GM12878 (cell line): ENCODE measurements around the gene GABBR2.

Experiments used
- BACH1 ChIP-seq: fragments of 450-650 bp; IDR thresholded peaks from 2 replicates; pipeline ENCODE4 v1.6.1; 2017; ENCODE audit warnings: mild to moderate bottlenecking, borderline replicate concordance
- CTCF ChIP-seq, 3 experiments: IDR thresholded peaks in 2 of 3; conservative IDR thresholded peaks in 1 of 3; 2 replicates each; pipeline ENCODE4 v1.5.1; 2011; ENCODE audit warnings: low read depth in 3 of 3, low read length in 3 of 3, mild to moderate bottlenecking in 3 of 3, control low read depth in 2 of 3, moderate library complexity in 2 of 3, inconsistent platforms in 1 of 3, mixed read lengths in 1 of 3; ENCODE audit not compliant: control insufficient read depth in 2 of 3, insufficient read depth in 1 of 3; ENCODE audit errors: extremely low read depth in 1 of 3
- FOXK2 ChIP-seq: fragments of 450-650 bp; IDR thresholded peaks from 2 replicates; pipeline ENCODE4 v1.6.1; 2017; ENCODE audit warnings: mild to moderate bottlenecking, moderate library complexity
- SUPT20H ChIP-seq: IDR thresholded peaks from 2 replicates; pipeline ENCODE4 v1.6.1; 2011; ENCODE audit warnings: low read depth, mild to moderate bottlenecking, low read length, moderate library complexity, borderline replicate concordance; ENCODE audit not compliant: control insufficient read depth

- TF ChIP-seq CTCF (IDR thresholded peaks at IDR 0.05 in 2 of 3, conservative IDR thresholded peaks at IDR 0.05 in 1 of 3; ENCODE audit: control insufficient read depth in 2 of 3, extremely low read depth in 1 of 3, insufficient read depth in 1 of 3, low read depth in 3 of 3, low read length in 3 of 3) (no peak), BACH1 (no peak), FOXK2 (no peak), SUPT20H (no peak)
These were observed 149.2 kb downstream of the GABBR2 start for GRCh38 chr9:98559561-98559960.
